Stimulated activated CD4-positive, alpha-beta T cell treated with anti-CD3 and anti-CD28 coated beads, TNF-alpha, amount 100 ng/mL, for 4 hours (primary cell): ENCODE results near the gene GK.
A peak's percentile ranks its signal among the peaks of the same experiment; 100 is the strongest.
"Not testable (repeated sequence)": the region's sequence is repeated elsewhere in the genome, so short reads cannot be mapped to it uniquely, and the experiment has no call there.

ENCODE experiments used
- DNase-seq, 3 experiments: peaks; one replicate each; pipeline ENCODE4 v3.0.0-alpha.2; 2020; ENCODE audit warnings: low read depth in 3 of 3

GK gene

DNA sequence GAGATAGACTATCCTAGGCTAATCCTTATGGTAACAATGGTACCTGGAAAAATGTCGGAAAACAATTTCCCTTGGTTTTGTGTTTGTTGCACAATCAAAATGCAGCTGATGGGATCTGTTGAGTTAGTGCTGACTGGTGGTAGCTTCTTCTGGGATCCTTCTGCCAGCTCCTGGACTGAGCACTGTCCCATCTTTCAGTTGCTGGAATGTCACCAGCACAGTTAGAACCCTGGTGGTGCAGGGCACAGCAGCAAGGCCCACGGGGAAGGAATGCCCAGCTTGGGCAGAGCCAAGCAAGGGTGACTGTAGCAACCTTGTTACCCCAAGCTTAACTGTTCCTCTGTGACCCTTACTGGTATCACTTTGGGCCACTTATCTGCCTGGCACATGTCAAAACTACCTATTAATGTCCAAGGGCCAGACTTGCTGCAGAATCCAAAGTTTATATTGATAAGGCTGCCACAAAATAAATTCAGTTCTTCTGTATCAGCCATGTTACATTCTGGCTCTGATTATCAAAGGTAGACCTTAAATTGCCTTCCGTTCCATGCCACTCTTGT is 53.1 kb downstream of the GK start:
- DNase-seq = no peak

DNA sequence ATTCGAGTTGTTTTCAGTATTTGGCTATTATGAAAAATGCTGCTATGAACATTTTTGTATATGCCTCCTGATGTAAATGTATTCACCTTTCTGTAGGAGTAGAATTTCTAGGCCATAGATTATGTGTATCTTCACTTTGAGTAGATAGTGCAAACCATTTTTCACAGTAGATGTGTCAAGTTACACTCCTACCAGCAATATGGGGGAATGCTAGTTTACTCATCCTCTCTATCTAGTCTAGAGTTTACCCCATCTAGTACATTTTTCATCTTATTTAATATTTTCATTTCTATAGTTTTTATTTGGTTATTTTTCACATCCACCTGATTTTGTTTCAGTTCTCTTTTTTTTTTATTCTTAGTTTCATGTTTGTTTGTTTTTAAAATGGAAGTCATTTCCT is 59.0 kb downstream of the GK start:
- DNase-seq = no peak

DNA sequence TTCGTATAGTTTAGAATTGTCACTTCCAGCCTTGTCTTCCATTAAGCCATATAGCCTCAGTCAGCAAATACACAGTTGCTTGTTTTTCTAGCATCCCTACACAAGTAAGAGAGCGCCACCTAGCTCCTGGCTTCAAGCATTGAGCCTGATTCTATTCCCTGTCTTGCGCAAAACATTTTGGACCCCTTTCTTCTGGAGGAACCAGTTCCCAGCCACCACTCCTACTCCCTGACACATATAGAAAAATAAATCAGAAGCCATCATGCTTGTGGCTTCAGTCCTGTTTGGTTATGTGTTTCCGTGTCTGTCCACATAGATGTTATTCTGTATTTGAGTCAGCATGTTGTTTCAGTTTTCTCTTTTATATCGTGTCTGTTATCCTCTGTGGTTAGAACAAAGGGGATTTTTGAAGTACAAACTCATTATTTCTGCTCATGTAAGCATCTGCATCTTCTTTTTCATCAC is 59.9 kb downstream of the GK start:
- peak in 2 of 3 experiments; percentile 3 to 6 for DNase-seq

DNA sequence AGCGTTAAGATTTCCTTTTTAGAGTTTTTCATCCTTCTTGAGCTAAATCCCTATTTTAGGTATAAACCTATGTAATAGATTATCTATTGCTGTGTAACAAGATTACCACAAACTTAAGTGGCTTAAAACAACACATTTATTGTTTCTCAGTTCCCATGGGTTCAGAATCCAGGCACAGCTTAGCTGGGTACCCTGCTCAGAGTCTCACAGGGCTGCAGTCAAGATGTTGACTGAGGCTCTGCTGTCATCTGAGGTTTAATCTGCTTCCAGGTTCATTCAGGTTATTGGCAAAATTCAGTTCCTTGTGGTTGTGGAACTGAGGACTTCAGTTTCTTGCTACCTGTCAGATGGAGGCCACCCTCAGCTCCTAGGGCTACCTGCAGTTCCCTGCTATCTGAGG is 60.9 kb downstream of the GK start:
- DNase-seq = no peak

DNA sequence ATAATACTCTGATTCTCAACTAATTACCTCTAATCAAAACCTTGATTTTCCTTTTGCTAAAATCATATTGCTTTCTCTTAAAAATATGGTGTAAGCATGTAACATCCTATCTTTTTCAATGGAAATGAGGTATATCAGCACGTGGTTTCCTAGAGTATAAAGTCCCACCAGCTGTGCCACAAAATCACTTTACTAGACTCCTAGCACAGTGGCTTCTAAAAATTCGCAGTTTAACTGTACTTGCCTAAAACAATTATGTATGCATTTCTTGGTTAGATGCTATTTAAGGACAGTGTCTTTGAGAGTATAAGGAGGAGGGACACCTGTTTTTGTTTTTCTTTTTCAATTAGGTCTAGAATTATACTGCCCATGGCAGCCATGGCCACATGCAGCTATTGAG is 62.8 kb downstream of the GK start:
- no peak for DNase-seq

DNA sequence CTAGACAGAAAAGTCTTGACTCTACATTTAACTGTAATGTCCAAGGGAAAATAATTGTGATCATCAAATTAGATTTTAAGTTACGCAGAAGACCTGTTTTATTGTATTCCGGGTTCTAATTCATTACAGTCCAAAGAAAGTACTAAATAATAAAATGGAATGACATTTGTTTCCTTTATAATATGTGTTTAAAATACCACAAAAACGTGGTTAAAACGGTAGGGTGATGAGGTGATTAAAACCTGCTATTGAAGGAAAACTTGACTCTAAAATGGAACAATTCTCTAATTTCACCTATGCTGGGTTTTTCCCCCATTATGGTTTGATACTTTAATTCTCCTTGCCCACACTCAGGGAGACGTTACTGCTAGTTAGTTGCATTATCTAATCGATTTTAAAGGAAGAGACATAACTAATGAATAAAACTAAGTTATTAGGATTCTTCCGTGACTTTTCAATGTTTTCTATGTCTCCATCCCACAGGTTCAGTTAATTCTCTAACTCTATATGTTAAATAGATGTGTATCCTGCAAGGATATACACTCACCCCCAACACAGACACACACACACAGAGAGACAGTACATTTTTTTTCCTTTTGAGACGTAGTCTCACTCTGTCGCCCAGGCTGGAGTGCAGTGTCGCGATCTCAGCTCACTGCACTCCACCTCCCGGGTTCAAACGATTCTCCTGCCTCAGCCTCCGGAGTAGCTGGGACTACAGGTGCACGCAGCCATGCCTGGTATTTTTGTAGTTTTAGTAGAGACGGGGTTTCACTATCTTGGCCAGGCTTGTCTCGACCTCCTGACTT is 80.8 kb downstream of the GK start:
- DNase-seq = no peak

DNA sequence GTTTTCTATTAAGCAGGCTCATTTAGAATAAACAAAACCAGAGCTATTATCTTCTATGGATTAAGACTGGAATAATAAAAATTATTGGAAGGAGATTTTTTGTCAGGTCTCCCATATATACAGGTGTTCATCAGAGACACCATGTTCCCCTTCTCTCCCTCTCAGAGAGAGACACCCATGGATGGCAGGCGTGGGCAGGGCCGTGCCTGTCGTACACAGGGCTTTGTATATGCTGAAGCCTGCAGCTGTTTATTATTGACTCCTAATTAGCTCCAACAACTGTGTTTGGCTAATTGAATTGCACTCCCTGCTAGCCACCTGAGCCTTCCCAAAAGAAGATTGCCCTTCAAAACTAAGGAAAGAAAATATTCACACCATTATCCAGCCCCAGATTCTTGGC is 81.6 kb downstream of the GK start:
- DNase-seq = no peak

DNA sequence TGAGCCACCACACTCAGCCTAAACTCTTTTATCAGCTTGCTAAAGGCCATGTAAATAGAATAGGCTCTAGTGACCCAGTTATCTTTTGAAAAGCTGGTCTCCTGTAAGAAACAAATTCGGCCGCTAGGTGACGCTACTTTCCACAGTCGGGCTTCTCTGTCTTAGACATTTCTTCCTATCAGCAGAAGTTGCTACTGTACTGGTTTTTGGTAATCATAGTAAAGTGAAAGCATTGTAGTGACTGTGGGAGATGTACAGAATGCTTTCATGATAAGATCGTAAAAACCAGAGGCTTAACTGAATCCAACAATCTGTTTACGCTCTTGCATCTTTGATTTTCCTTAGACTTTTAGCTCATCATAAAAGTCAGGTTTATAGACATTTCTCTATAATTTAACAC is 82.6 kb downstream of the GK start:
- peak; percentile 36 to 43 (median 40) for DNase-seq

DNA sequence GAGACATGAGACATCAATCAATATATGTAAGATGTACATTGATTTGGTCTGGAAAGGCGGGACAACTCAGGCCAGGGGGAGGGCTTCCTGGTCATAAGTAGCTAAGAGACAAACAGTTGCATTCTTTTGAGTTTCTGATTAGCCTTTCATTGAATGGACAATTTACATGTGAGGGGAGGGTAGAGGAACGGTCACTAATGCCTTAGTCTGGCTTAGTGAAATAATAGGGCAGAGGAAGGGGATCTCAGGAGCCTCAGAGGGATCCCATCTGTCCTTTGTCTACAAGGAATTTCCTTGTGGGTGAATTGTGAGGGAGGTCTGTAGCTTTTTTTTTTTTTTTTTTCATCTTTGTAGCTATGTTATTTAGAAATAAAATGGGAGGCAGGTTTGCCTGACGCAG is 88.3 kb downstream of the GK start:
- no peak for DNase-seq

DNA sequence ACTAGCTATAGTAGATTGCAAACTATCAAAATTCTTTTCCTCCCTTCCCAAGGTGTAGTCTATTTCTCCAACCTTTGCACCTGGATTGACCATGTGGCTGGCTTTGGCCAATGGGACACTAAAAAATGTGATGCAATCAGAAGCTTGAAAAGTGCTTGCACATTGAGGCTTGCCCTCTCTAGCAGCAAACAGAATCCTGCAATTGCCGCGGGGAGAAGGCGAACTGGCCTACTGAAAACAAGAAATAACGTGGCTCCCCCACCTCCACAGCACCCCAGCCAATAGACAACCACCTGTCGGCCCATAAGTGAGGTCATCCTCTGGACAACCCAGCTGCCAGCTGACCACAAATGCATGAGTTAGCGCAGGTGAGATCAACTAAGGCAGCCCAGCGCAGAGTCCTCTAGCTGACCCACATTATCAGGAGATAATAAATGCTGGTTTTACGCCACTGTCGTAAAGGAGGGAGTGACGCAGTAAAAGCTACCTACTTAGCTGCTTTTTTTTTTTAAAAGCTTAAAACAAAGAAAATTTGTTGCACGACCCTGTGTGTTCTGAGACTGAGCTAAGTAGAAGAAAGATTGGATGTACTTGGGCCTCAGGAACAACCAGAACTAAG is 95.2 kb downstream of the GK start:
- DNase-seq = no peak

DNA sequence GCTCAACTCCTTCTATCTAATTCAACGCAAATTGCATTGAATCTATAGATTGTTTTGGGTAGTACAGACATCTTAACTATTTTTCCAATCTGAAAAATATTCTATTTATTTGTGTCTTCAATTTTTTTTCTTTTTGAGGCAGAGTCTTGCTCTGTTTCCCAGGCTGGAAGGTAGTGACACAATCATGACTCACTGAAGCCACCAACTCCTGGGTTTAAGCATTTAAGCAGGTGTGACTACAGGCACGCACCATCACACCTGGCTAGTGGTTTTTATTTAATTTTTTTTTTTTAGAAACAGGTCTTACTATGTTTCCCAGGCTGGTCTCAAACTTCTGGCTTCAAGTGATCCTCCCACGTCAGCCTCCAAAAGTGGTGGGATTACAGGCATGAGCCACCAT is 98.3 kb downstream of the GK start:
- no peak for DNase-seq

DNA sequence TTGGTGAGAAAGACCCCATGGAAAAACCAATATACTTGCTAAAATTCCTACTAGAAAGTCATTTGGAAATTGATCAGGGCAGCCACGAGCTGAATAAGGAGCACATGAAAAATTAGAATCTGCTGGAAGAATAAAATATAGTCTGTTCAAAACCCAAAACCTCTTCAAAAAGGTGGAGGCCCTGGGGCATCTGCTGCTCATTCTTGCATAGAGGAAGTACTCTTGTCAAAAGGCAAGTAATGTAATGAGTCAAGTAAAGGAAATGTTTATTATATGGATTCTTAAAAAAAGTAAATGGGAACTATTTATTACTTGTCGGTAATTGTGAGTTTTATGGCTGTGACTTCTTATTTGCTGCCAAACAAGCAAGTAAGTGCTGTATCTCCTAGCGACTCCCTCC is 109.5 kb downstream of the GK start:
- no peak for DNase-seq

DNA sequence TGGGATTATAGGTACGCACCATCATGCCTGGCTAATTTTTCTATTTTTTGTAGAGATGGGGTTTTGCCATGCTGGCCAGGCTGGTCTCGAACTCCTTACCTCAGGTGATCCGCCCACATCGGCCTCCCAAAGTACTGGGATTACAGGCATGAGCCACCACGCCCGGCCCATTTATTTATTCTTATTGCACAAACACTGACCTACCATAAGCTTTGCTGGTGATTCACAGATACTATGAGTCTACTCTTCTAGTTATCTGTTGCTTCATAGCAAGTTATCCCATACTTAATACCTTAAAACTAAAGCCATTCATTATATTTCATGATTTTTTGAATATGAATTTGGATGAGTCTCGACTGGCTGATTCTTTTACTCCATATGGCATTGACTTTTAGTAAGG is 120.5 kb downstream of the GK start:
- not testable (repeated sequence) for DNase-seq

DNA sequence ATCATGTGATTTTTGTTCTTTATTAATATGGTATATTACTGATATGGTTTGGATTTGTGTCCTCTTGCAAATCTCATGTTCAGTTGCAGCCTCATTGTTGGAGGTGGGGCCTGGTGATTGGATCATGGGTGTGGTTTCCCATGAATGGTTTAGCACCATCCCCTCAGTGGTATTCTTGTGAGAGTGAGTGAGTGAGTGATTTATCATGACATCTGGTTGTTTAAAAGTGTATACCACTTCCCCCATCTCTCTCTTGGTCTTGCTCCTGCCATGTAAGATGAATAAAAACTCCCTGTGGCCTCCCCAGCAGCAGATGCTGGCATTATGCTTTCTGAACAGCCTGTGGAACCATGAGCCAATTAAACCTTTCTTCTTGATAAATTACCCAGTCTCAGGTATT is 124.4 kb downstream of the GK start:
- no peak for DNase-seq

DNA sequence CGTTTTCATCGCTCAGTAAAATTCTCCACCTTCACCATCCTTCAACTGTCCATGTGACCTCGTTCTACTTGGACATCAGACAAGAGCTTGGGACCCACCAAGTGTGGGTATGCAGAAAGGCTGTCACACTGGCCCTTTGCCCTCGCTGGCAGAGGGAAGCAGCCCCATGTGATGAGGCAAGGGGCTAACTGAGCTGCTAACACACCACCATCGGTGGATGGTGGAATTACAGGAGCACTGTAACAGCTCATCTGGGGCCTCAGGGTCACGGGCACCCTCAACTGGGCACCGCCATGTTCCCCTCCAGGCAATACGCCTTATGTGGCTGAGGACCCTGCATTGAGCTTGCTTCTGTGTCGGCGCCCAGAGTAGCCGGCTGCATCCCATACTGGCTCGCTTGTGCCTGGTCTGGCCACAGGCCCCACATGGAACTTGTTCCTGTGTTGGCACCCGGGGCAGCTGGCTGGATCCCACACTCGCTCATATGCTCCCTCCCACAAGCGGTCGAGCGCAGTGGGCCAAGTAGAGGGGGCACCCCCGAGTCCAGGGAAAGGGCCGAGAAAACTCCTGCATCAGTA is 126.3 kb downstream of the GK start:
- DNase-seq = no peak
